Measurements from ENCODE around the gene CXCL3. TPM values are rescaled to one million over a fixed set of nuclear protein-coding genes. Genes with fewer than 3 reads are reported as not detected.

Gene CXCL3
- total RNA-seq, 2 experiments from 2014 or later = not detected

DNA sequence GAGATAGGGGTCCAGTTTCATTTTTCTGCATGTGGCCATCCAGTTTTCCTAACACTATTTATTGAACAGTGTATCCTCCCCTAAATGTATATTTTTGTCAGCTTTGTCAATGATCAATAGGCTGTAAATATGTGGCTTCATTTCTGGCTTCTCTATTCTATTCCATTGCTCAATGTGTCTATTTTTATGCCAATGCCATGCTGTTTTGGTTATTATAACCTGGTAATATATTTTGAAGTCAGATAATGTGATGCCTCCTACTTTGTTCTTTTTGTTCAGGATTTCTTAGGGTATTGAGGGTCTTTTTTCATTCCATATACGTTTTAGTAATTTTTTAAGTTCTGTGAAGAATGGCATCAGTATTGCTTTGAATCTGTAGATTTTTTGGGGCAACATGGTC lies 8.7 kb upstream of the CXCL3 start:
- Histone ChIP-seq H4K20me1 (ENCODE audit: insufficient read depth, low read length) (no peaks in the 10 kb centered on the region), H3K9me3 (ENCODE audit: low read length) (0 out of 2 replicates have a peak, but pooled peaks cover 7% of the 10 kb centered on the region), H3K9me2 (ENCODE audit: insufficient read depth, low read length) (no peaks in the 10 kb centered on the region), H3K36me3 (ENCODE audit: insufficient read depth, low read length) (no peaks in the 10 kb centered on the region), H3K4me2 (ENCODE audit: low read length) (no peak overlapping the region), H3K4me3 (ENCODE audit: low read depth, low read length, poor library complexity, severe bottlenecking) (no peak overlapping the region), H3K27ac (ENCODE audit: low read depth, low read length, poor library complexity, severe bottlenecking) (no peak overlapping the region), H3K79me2 (ENCODE audit: insufficient read depth, low read depth, low read length) (no peaks in the 10 kb centered on the region), H2AFZ (ENCODE audit: low read length) (no peak overlapping the region), H3K4me1 (ENCODE audit: insufficient read depth, low read length, poor library complexity, severe bottlenecking) (no peaks in the 10 kb centered on the region)
- ChIA-PET CTCF (ENCODE audit: unreplicated experiment) (no interaction called here), POLR2A (interaction anchor here (1.2 kb wide), 1 partner anchor 16 kb away, joined by 4 read pairs; no protein-coding TSS in a partner anchor)
- BruUV-seq (replicated peaks) = no TSS peak
- no peak for DNase-seq (ENCODE audit: low spot score)
- intact Hi-C loops (cut with micrococcal nuclease; ENCODE audit: unreplicated experiment) = no loop called here
- TF ChIP-seq EZH2phosphoT487 (IDR thresholded peaks at IDR 0.05; ENCODE audit: borderline replicate concordance, low read depth, low read length) = no peak
- TF ChIP-seq, protein P1, sequence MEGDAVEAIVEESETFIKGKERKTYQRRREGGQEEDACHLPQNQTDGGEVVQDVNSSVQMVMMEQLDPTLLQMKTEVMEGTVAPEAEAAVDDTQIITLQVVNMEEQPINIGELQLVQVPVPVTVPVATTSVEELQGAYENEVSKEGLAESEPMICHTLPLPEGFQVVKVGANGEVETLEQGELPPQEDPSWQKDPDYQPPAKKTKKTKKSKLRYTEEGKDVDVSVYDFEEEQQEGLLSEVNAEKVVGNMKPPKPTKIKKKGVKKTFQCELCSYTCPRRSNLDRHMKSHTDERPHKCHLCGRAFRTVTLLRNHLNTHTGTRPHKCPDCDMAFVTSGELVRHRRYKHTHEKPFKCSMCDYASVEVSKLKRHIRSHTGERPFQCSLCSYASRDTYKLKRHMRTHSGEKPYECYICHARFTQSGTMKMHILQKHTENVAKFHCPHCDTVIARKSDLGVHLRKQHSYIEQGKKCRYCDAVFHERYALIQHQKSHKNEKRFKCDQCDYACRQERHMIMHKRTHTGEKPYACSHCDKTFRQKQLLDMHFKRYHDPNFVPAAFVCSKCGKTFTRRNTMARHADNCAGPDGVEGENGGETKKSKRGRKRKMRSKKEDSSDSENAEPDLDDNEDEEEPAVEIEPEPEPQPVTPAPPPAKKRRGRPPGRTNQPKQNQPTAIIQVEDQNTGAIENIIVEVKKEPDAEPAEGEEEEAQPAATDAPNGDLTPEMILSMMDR (conservative IDR thresholded peaks at IDR 0.05; ENCODE audit: low read length) = no peak

DNA sequence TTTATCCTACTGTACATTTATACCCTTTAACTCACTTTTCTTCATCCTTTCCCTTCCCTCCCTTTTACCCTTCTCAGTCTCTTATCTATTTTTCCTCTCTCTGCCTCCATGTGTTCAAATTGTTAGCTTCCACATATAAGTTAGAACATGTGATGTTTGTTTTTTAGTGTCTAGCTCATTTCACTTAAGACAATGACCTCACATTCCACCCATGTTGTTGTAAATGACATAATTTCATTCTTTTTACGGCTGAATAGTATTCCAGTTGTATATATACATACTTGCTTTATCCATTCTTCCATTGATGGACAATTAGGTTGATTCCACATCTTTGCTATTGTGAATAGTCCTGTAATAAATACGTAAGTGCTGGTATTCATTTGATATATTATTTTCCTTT lies 7.3 kb upstream of the CXCL3 start:
- Histone ChIP-seq H3K4me1 (ENCODE audit: insufficient read depth, low read length, poor library complexity, severe bottlenecking) (no peaks in the 10 kb centered on the region), H4K20me1 (ENCODE audit: insufficient read depth, low read length) (no peaks in the 10 kb centered on the region), H3K9me2 (ENCODE audit: insufficient read depth, low read length) (no peaks in the 10 kb centered on the region), H3K4me2 (ENCODE audit: low read length) (no peak overlapping the region), H2AFZ (ENCODE audit: low read length) (no peak overlapping the region), H3K9me3 (ENCODE audit: low read length) (0 out of 2 replicates have a peak, but pooled peaks cover 7% of the 10 kb centered on the region), H3K79me2 (ENCODE audit: insufficient read depth, low read depth, low read length) (no peaks in the 10 kb centered on the region), H3K4me3 (ENCODE audit: low read depth, low read length, poor library complexity, severe bottlenecking) (no peak overlapping the region), H3K27ac (ENCODE audit: low read depth, low read length, poor library complexity, severe bottlenecking) (no peak overlapping the region), H3K36me3 (ENCODE audit: insufficient read depth, low read length) (no peaks in the 10 kb centered on the region)
- ChIA-PET CTCF (ENCODE audit: unreplicated experiment) (no interaction called here), POLR2A (interaction anchor here (1.2 kb wide), 1 partner anchor 15 kb away, joined by 4 read pairs; no protein-coding TSS in a partner anchor)
- intact Hi-C loops (cut with micrococcal nuclease; ENCODE audit: unreplicated experiment) = no loop called here
- no peak for DNase-seq (ENCODE audit: low spot score)
- no TSS peak for BruUV-seq (replicated peaks)
- TF ChIP-seq EZH2phosphoT487 (IDR thresholded peaks at IDR 0.05; ENCODE audit: borderline replicate concordance, low read depth, low read length) = no peak
- TF ChIP-seq, protein P1 (conservative IDR thresholded peaks at IDR 0.05; ENCODE audit: low read length) = no peak

DNA sequence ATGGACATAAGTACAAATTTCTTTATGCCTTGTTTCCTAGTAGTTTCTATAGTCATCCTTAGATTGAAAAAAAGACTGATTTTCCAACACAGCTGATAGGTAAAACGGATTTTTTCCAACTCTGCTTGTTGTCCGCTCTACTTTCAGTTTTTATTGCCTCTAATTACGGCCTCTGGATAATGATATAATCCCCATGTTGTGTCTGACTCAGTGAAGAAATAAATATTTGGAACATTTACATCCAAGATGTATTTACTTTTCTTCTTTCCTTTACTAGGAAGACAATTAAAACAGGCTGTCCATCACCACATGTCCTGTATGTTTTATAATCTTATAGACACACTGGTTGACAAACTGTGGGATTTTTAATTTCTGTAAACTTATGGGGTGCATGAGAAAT lies 6.8 kb upstream of the CXCL3 start:
- H3K79me2 ChIP-seq (ENCODE audit: insufficient read depth, low read depth, low read length) = no peaks in the 10 kb centered on the region
- no peaks in the 10 kb centered on the region for H4K20me1 ChIP-seq (ENCODE audit: insufficient read depth, low read length)
- TF ChIP-seq, protein P1 (conservative IDR thresholded peaks at IDR 0.05; ENCODE audit: low read length) = no peak
- TF ChIP-seq EZH2phosphoT487 (IDR thresholded peaks at IDR 0.05; ENCODE audit: borderline replicate concordance, low read depth, low read length) = no peak
- no peaks in the 10 kb centered on the region for H3K4me1 ChIP-seq (ENCODE audit: insufficient read depth, low read length, poor library complexity, severe bottlenecking)
- POLR2A ChIA-PET = interaction anchor here (0.6 kb wide), 1 partner anchor 265 kb away, joined by 5 read pairs; no protein-coding TSS in a partner anchor
- H3K27ac ChIP-seq (ENCODE audit: low read depth, low read length, poor library complexity, severe bottlenecking) = no peak overlapping the region
- intact Hi-C loops (cut with micrococcal nuclease; ENCODE audit: unreplicated experiment) = no loop called here
- BruUV-seq (replicated peaks) = no TSS peak
- 0 out of 2 replicates have a peak, but pooled peaks cover 7% of the 10 kb centered on the region for H3K9me3 ChIP-seq (ENCODE audit: low read length)
- H2AFZ ChIP-seq (ENCODE audit: low read length) = no peak overlapping the region
- no peak overlapping the region for H3K4me2 ChIP-seq (ENCODE audit: low read length)
- H3K4me3 ChIP-seq (ENCODE audit: low read depth, low read length, poor library complexity, severe bottlenecking) = no peak overlapping the region
- no peaks in the 10 kb centered on the region for H3K9me2 ChIP-seq (ENCODE audit: insufficient read depth, low read length)
- CTCF ChIA-PET (ENCODE audit: unreplicated experiment) = no interaction called here
- no peaks in the 10 kb centered on the region for H3K36me3 ChIP-seq (ENCODE audit: insufficient read depth, low read length)
- no peak for DNase-seq (ENCODE audit: low spot score)
